HCT116 (cell line): ENCODE data around the gene GUCA1C. TPM values are rescaled to one million over a fixed set of nuclear protein-coding genes. Genes with fewer than 3 reads are reported as not detected.

Experiments
- ATAC-seq: fragments of 200-7000 bp; cut with Tn5 transposase; 2 replicates; pipeline ENCODE4 v1.9.1; 2020; ENCODE audit warnings: mild to moderate bottlenecking, moderate library complexity
- BruUV-seq: library from RNA; stranded (reverse); fragments of 400-500 nt; replicated peaks from 2 replicates; lab custom pipeline; 2021; lab: Mats Ljungman, UMichigan
- CTCF ChIA-PET: fragments of 300-600 bp; sonication (Branson Sonifier 250); formaldehyde crosslinking; loops from one replicate; lab custom pipeline; 2021; ENCODE audit warnings: antibody characterized with exemption; lab: Charles Lee
- POLR2A ChIA-PET: fragments of 300-600, 350-600 bp; sonication (Branson Sonifier 250); formaldehyde crosslinking; loops from one replicate; lab custom pipeline; 2021; ENCODE audit warnings: antibody characterized with exemption; lab: Charles Lee
- RAD21 ChIA-PET, 2 experiments: fragments of 300-600 bp; sonication (Branson Sonifier 250); formaldehyde crosslinking; loops; one replicate each; lab custom pipeline; 2023; ENCODE audit warnings: low total read pairs in 2 of 2; ENCODE audit not compliant: uncharacterized antibody in 2 of 2, unreplicated experiment in 2 of 2, low non-redundant PET in 1 of 2; lab: Charles Lee
- DNase-seq: peaks from one replicate; pipeline ENCODE4 v3.0.0-alpha.2; 2010; ENCODE audit warnings: low read depth, low spot score
- H2AFZ ChIP-seq: fragments of 200-600 bp; shearing (Covaris generic), sonication (generic); 2 replicates; pipeline ENCODE4 v1.6.1; 2017; ENCODE audit warnings: low read depth, mixed run types, mixed read lengths, antibody characterized with exemption, low read length; ENCODE audit not compliant: poor library complexity, severe bottlenecking
- H3K27ac ChIP-seq: 2 replicates; pipeline ENCODE4 v1.5.1; 2012; ENCODE audit warnings: low read depth, low read length
- H3K27me3 ChIP-seq: fragments of 200-600 bp; sonication (generic); 2 replicates; pipeline ENCODE4 v1.6.1; 2016; ENCODE audit warnings: mixed run types, low read length, mixed read lengths; ENCODE audit not compliant: insufficient read depth
- H3K36me3 ChIP-seq, 2 experiments: fragments of 200-500 bp in 1 of 2; fragments of 200-600 bp in 1 of 2; sonication (Bioruptor generic) in 1 of 2; sonication (generic) in 1 of 2; 2 replicates each; pipeline versions ENCODE4 v1.5.1 to v1.6.1; 2014 to 2016; ENCODE audit warnings: low read length in 2 of 2, inconsistent platforms in 1 of 2, mixed read lengths in 1 of 2, mixed run types in 1 of 2; ENCODE audit not compliant: insufficient read depth in 2 of 2, control insufficient read depth in 1 of 2
- H3K4me1 ChIP-seq, 2 experiments: fragments of 200-600 bp in 1 of 2; sonication (generic) in 1 of 2; 2 replicates each; pipeline versions ENCODE4 v1.5.1 to v1.6.1; 2012 to 2017; ENCODE audit warnings: low read length in 2 of 2, inconsistent platforms in 1 of 2, mild to moderate bottlenecking in 1 of 2, mixed read lengths in 1 of 2, mixed run types in 1 of 2, moderate library complexity in 1 of 2; ENCODE audit not compliant: insufficient read depth in 2 of 2, control insufficient read depth in 1 of 2
- H3K4me2 ChIP-seq: fragments of 200-600 bp; sonication (generic); 2 replicates; pipeline ENCODE4 v1.6.1; 2017; ENCODE audit warnings: mixed run types, low read length, mixed read lengths
- H3K4me3 ChIP-seq, 2 experiments: fragments of 200-600 bp in 1 of 2; sonication (generic) in 1 of 2; replicated peaks in 1 of 2; 2 replicates each; pipeline ENCODE4 v1.5.1; 2011 to 2016; ENCODE audit warnings: low read length in 2 of 2, control low read depth in 1 of 2, low read depth in 1 of 2, mild to moderate bottlenecking in 1 of 2, mixed read lengths in 1 of 2, mixed run types in 1 of 2
- H3K79me2 ChIP-seq: fragments of 200-600 bp; sonication (generic); 2 replicates; pipeline ENCODE4 v1.6.1; 2017; ENCODE audit warnings: mild to moderate bottlenecking, mixed run types, low read length, moderate library complexity, mixed read lengths; ENCODE audit not compliant: insufficient read depth
- H3K9ac ChIP-seq: fragments of 200-600 bp; sonication (generic); 2 replicates; pipeline ENCODE4 v1.6.1; 2016; ENCODE audit warnings: low read length, mixed read lengths
- H3K9me2 ChIP-seq: fragments of 200-600 bp; sonication (generic), shearing (Covaris generic); 2 replicates; pipeline ENCODE4 v1.6.1; 2017; ENCODE audit warnings: mixed run types, mild to moderate bottlenecking, moderate library complexity; ENCODE audit not compliant: insufficient read depth
- H3K9me3 ChIP-seq, 2 experiments: fragments of 200-500 bp in 1 of 2; fragments of 200-600 bp in 1 of 2; sonication (Bioruptor generic) in 1 of 2; sonication (generic) in 1 of 2; 2 replicates each; pipeline ENCODE4 v1.6.1; 2014 to 2017; ENCODE audit warnings: low read length in 2 of 2, mixed read lengths in 2 of 2, inconsistent platforms in 1 of 2, low read depth in 1 of 2, mild to moderate bottlenecking in 1 of 2, mixed run types in 1 of 2, moderate library complexity in 1 of 2; ENCODE audit not compliant: control insufficient read depth in 1 of 2, insufficient read depth in 1 of 2
- H4K20me1 ChIP-seq: fragments of 200-600 bp; sonication (generic), shearing (Covaris generic); 2 replicates; pipeline ENCODE4 v1.6.1; 2017; ENCODE audit warnings: mixed run types, mild to moderate bottlenecking, moderate library complexity; ENCODE audit not compliant: insufficient read depth
- CBX3 ChIP-seq: IDR thresholded peaks from 2 replicates; pipeline ENCODE4 v1.6.1; 2012; ENCODE audit warnings: low read depth
- CEBPB ChIP-seq: IDR thresholded peaks from 2 replicates; pipeline ENCODE4 v1.6.1; 2012; ENCODE audit warnings: low read depth
- EGR1 ChIP-seq: IDR thresholded peaks from 2 replicates; pipeline ENCODE4 v1.6.1; 2012; ENCODE audit warnings: low read depth
- EZH2 ChIP-seq: fragments of 200-600 bp; sonication (generic); IDR thresholded peaks from 2 replicates; pipeline ENCODE4 v1.6.1; 2017; ENCODE audit warnings: antibody characterized with exemption, mixed run types
- EZH2phosphoT487 ChIP-seq: fragments of 200-600 bp; IDR thresholded peaks from 2 replicates; pipeline ENCODE4 v1.6.1; 2018; ENCODE audit warnings: antibody characterized with exemption, borderline replicate concordance
- FOSL1 ChIP-seq: IDR thresholded peaks from 2 replicates; pipeline ENCODE4 v1.6.1; 2012; ENCODE audit warnings: low read depth
- POLR2A ChIP-seq: IDR thresholded peaks from 2 replicates; pipeline ENCODE4 v1.7.0; 2011; ENCODE audit warnings: borderline replicate concordance; ENCODE audit not compliant: insufficient read depth, insufficient read length; ENCODE audit errors: extremely low read depth
- POLR2AphosphoS5 ChIP-seq: IDR thresholded peaks from 2 replicates; pipeline ENCODE4 v1.6.1; 2011; ENCODE audit warnings: mild to moderate bottlenecking, low read depth, low read length, moderate library complexity
- RAD21 ChIP-seq: IDR thresholded peaks from 2 replicates; pipeline ENCODE4 v1.6.1; 2012; ENCODE audit warnings: low read depth, mild to moderate bottlenecking
- SRF ChIP-seq: IDR thresholded peaks from 2 replicates; pipeline ENCODE4 v1.6.1; 2012; ENCODE audit warnings: low read depth
- TCF7L2 ChIP-seq: IDR thresholded peaks from 2 replicates; pipeline ENCODE4 v1.7.0; 2011; ENCODE audit warnings: borderline replicate concordance, inconsistent platforms; ENCODE audit not compliant: insufficient read depth, insufficient read length; ENCODE audit errors: extremely low read depth
- YY1 ChIP-seq: IDR thresholded peaks from 2 replicates; pipeline ENCODE4 v1.6.1; 2011; ENCODE audit warnings: low read length, low read depth, moderate library complexity, mild to moderate bottlenecking; ENCODE audit not compliant: insufficient replicate concordance; ENCODE audit errors: extremely low read depth
- ZFX ChIP-seq: fragments of 450-650 bp; IDR thresholded peaks from 2 replicates; pipeline ENCODE4 v1.6.1; 2017
- ZNF274 ChIP-seq: fragments of 200-500 bp; sonication (Bioruptor generic); IDR thresholded peaks from 2 replicates; pipeline ENCODE4 v1.6.1; 2014; ENCODE audit warnings: mild to moderate bottlenecking, low read depth, low read length, inconsistent platforms
- intact Hi-C: fragments of 100-400 bp; cut with micrococcal nuclease; formaldehyde crosslinking; loops from 2 replicates; pipeline ENCODE4 v1.10.0; 2022
- total RNA-seq: library from RNA; stranded (reverse); gene quantifications from one replicate; pipeline ENCODE4 v1.2.1, GENCODE V29; 2021; ENCODE audit not compliant: unreplicated experiment
- TF ChIP-seq, protein P1 (sequence below): IDR thresholded peaks from 2 replicates; pipeline ENCODE4 v1.6.1; 2011; ENCODE audit warnings: mild to moderate bottlenecking, low read length, moderate library complexity; ENCODE audit not compliant: insufficient replicate concordance; ENCODE audit errors: extremely low read depth
- TF ChIP-seq, protein P2 (sequence below), 3 experiments: fragments of 200-600 bp in 1 of 3; sonication (generic) in 1 of 3; IDR thresholded peaks in 2 of 3; conservative IDR thresholded peaks in 1 of 3; 2 replicates each; pipeline ENCODE4 v1.5.1; 2012 to 2017; ENCODE audit warnings: low read depth in 2 of 3, low read length in 2 of 3, antibody characterized with exemption in 1 of 3, borderline replicate concordance in 1 of 3, control low read depth in 1 of 3, mild to moderate bottlenecking in 1 of 3, mixed read lengths in 1 of 3, mixed run types in 1 of 3, moderate library complexity in 1 of 3; ENCODE audit not compliant: insufficient read depth in 1 of 3
- TF ChIP-seq, protein P3 (sequence below): IDR thresholded peaks from 2 replicates; pipeline ENCODE4 v1.6.1; 2012
- TF ChIP-seq, protein P4 (sequence below): IDR thresholded peaks from 2 replicates; pipeline ENCODE4 v1.6.1; 2012

GUCA1C gene
- total RNA-seq, 1 experiment from 2014 or later, result not detected

DNA sequence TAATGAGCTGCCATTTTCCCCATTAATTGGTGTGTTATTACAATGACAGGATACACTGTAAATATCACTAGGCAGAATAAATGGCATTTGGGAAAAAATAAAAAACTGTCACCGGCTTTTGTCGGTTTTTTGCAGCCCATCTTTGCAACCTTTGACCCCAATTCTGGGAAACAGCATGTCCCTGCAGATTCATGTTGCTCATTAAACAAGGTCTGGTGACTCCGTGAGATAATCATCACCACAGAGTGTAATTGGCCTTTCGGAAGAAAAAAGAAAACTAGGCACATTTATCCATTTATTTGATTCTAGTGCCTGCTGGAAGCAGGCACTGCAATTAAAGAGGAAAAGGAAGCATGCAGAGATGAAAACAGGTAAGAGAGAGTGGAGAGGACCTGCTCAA lies 66.6 kb downstream of the GUCA1C start:
- no peak overlapping the region for H3K4me2 ChIP-seq
- H3K9me2 ChIP-seq, result no peaks in the 10 kb centered on the region
- no peaks in the 10 kb centered on the region for H3K4me1 ChIP-seq
- ATAC-seq, result no peak
- intact Hi-C loops, result no loop called here
- ChIA-PET POLR2A (interaction anchor here (0.7 kb wide), 1 partner anchor 16 kb away, joined by 5 read pairs; no protein-coding TSS in a partner anchor), CTCF (no interaction called here), RAD21 (no interaction called here)
- H3K27ac ChIP-seq, result no peak overlapping the region
- no peak overlapping the region for H3K4me3 ChIP-seq
- no peaks in the 10 kb centered on the region for H3K36me3 ChIP-seq
- no peaks in the 10 kb centered on the region for H3K27me3 ChIP-seq
- H3K79me2 ChIP-seq, result no peaks in the 10 kb centered on the region
- no peak overlapping the region for H3K9ac ChIP-seq
- BruUV-seq, result no TSS peak
- no peak for DNase-seq
- no peaks in the 10 kb centered on the region for H4K20me1 ChIP-seq
- no peak overlapping the region for H2AFZ ChIP-seq
- H3K9me3 ChIP-seq, result no peaks in the 10 kb centered on the region
- TF ChIP-seq YY1, result no peak
- TF ChIP-seq CEBPB, result no peak
- no peak for TF ChIP-seq CBX3
- TF ChIP-seq EGR1, result no peak
- TF ChIP-seq ZNF274, result no peak
- TF ChIP-seq ZFX, result no peak
- no peak for TF ChIP-seq EZH2
- no peak for TF ChIP-seq RAD21
- no peak for TF ChIP-seq EZH2phosphoT487
- TF ChIP-seq, protein P1, sequence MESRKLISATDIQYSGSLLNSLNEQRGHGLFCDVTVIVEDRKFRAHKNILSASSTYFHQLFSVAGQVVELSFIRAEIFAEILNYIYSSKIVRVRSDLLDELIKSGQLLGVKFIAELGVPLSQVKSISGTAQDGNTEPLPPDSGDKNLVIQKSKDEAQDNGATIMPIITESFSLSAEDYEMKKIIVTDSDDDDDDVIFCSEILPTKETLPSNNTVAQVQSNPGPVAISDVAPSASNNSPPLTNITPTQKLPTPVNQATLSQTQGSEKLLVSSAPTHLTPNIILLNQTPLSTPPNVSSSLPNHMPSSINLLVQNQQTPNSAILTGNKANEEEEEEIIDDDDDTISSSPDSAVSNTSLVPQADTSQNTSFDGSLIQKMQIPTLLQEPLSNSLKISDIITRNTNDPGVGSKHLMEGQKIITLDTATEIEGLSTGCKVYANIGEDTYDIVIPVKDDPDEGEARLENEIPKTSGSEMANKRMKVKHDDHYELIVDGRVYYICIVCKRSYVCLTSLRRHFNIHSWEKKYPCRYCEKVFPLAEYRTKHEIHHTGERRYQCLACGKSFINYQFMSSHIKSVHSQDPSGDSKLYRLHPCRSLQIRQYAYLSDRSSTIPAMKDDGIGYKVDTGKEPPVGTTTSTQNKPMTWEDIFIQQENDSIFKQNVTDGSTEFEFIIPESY, result no peak
- TF ChIP-seq FOSL1, result no peak
- TF ChIP-seq, protein P2, sequence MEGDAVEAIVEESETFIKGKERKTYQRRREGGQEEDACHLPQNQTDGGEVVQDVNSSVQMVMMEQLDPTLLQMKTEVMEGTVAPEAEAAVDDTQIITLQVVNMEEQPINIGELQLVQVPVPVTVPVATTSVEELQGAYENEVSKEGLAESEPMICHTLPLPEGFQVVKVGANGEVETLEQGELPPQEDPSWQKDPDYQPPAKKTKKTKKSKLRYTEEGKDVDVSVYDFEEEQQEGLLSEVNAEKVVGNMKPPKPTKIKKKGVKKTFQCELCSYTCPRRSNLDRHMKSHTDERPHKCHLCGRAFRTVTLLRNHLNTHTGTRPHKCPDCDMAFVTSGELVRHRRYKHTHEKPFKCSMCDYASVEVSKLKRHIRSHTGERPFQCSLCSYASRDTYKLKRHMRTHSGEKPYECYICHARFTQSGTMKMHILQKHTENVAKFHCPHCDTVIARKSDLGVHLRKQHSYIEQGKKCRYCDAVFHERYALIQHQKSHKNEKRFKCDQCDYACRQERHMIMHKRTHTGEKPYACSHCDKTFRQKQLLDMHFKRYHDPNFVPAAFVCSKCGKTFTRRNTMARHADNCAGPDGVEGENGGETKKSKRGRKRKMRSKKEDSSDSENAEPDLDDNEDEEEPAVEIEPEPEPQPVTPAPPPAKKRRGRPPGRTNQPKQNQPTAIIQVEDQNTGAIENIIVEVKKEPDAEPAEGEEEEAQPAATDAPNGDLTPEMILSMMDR (IDR thresholded peaks at IDR 0.05 in 2 of 3, conservative IDR thresholded peaks at IDR 0.05 in 1 of 3; ENCODE audit: borderline replicate concordance in 1 of 3, insufficient read depth in 1 of 3, low read depth in 2 of 3, low read length in 2 of 3), result no peak
- TF ChIP-seq, protein P3, sequence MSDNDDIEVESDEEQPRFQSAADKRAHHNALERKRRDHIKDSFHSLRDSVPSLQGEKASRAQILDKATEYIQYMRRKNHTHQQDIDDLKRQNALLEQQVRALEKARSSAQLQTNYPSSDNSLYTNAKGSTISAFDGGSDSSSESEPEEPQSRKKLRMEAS, result no peak
- TF ChIP-seq POLR2AphosphoS5, result no peak
- TF ChIP-seq, protein P4, sequence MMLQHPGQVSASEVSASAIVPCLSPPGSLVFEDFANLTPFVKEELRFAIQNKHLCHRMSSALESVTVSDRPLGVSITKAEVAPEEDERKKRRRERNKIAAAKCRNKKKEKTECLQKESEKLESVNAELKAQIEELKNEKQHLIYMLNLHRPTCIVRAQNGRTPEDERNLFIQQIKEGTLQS, result no peak
- no peak for TF ChIP-seq SRF
- no peak for TF ChIP-seq POLR2A
- no peak for TF ChIP-seq TCF7L2
